Gastrocnemius medialis (tissue), 4 donors: ENCODE results near the gene TLE4. TPM values are rescaled to one million over a fixed set of nuclear protein-coding genes. Genes with fewer than 3 reads are reported as not detected.
A peak's percentile ranks its signal among the peaks of the same experiment; 100 is the strongest.

Experiments
- ATAC-seq, 2 donors: fragments of 150-250 bp; one replicate each; pipeline ENCODE4 v1.9.1; 2016
- DNase-seq, 2 donors: peaks; one replicate each; pipeline ENCODE4 v3.0.0-alpha.2; 2019
- H3K27ac ChIP-seq, 4 donors: fragments of 200-600 bp; sonication (generic); 1 replicate in 1 of 4; 2 replicates in 3 of 4; pipeline ENCODE4 v1.5.1; 2016 to 2018; ENCODE audit warnings: mild to moderate bottlenecking in 2 of 4, moderate library complexity in 1 of 4
- H3K27me3 ChIP-seq, 3 donors: fragments of 200-600 bp; sonication (generic) in 2 of 3; 1 replicate in 1 of 3; 2 replicates in 2 of 3; pipeline versions ENCODE4 v1.5.1 to v1.6.0; 2016 to 2019; ENCODE audit warnings: mild to moderate bottlenecking in 1 of 3, moderate library complexity in 1 of 3
- H3K36me3 ChIP-seq, 2 donors: fragments of 200-600 bp; sonication (generic) in 1 of 2; one replicate each; pipeline ENCODE4 v1.5.1; 2017 to 2018
- H3K4me1 ChIP-seq, 2 donors: fragments of 200-600 bp; sonication (generic) in 1 of 2; one replicate each; pipeline ENCODE4 v1.5.1; 2016 to 2017; ENCODE audit warnings: mild to moderate bottlenecking in 2 of 2
- H3K4me3 ChIP-seq, 4 donors: fragments of 200-600 bp; sonication (generic) in 3 of 4; 1 replicate in 1 of 4; 2 replicates in 3 of 4; pipeline ENCODE4 v1.5.1; 2016 to 2019; ENCODE audit warnings: mild to moderate bottlenecking in 2 of 4
- H3K9me3 ChIP-seq, 3 donors: fragments of 200-600 bp; sonication (generic) in 2 of 3; 1 replicate in 1 of 3; 2 replicates in 2 of 3; pipeline ENCODE4 v1.5.1; 2016 to 2019
- POLR2A ChIP-seq, 2 donors: fragments of 450-650 bp; IDR thresholded peaks; one replicate each; pipeline ENCODE4 v1.6.1; 2017; ENCODE audit warnings: antibody characterized with exemption in 2 of 2, mild to moderate bottlenecking in 2 of 2, moderate library complexity in 2 of 2
- in situ Hi-C, 4 donors: fragments of 200-750 bp; cut with MboI; loops; one replicate each; pipeline versions ENCODE4 v1.15.0 to v1.8.0; 2017; ENCODE audit warnings: low sequenced_read_pairs in 4 of 4
- intact Hi-C: fragments of 100-400 bp; cut with DNase I; formaldehyde crosslinking; loops from one replicate; pipeline ENCODE4 v1.15.1; 2023; ENCODE audit warnings: low total_unique reads
- total RNA-seq, 4 donors: library from RNA; depleted of rRNA; stranded (reverse); fragments of >200 nt; gene quantifications; one replicate each; pipeline versions ENCODE4 v1.1.0 to v1.2.3, GENCODE V29; 2016
- TF ChIP-seq, protein P1 (sequence below), 5 experiments: fragments of 450-650 bp in 3 of 5; fragments of 200-600 bp in 2 of 5; sonication (generic) in 2 of 5; IDR thresholded peaks in 4 of 5; conservative IDR thresholded peaks in 1 of 5; 1 replicate in 4 of 5; 2 replicates in 1 of 5; pipeline ENCODE4 v1.5.1; 2016 to 2019; ENCODE audit warnings: antibody characterized with exemption in 5 of 5, mild to moderate bottlenecking in 3 of 5, moderate library complexity in 3 of 5

Gene TLE4
- total RNA-seq, 4 donors from 2014 or later = 30.1 to 64.6 (median 43.4) TPM

DNA sequence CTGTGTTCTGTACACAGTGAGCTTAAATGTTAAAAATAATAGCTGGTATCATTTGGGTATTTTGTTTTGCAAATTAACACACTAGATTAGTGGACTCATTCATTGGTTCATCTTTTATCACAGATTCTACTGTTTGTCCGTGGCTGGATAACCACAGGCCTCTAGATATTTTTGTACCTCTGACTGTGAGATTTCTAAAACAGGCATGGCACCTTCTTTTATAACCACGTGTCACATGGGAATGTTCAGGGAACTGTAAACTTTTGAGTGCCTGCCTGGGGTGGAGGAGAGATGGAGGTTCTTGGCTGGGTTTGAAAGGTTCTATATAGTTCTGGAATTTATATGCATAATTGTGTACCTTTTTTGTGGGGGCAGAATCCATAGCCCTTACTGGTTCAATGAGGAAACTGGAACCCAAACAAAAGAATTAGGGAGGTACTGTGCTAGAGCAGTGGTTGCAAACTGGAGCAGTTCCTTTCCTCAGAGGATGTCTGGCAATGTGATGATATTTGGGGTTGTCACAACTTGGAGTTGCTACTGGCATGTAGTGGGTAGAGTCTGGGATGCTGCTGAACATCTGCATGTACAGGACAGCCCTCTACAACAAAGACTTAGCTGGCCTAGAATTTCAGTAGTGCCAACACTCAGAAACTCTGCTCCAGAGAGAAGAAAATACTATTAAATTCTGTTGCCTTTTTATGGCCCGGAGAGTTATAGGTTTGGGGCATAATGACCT, 16.9 kb downstream of the TLE4 start:
- ATAC-seq (no peak), DNase-seq (no peak)
- no peaks in the 10 kb centered on the region for H3K27me3 ChIP-seq
- H3K9me3 ChIP-seq = no peaks in the 10 kb centered on the region
- peak overlapping the region in 1 of 4 donors; percentile 46 for H3K27ac ChIP-seq
- no peak overlapping the region for H3K4me3 ChIP-seq
- no peaks in the 10 kb centered on the region for H3K36me3 ChIP-seq
- peaks cover 51 to 73% of the 10 kb centered on the region in 2 donors for H3K4me1 ChIP-seq
- TF ChIP-seq, protein P1, sequence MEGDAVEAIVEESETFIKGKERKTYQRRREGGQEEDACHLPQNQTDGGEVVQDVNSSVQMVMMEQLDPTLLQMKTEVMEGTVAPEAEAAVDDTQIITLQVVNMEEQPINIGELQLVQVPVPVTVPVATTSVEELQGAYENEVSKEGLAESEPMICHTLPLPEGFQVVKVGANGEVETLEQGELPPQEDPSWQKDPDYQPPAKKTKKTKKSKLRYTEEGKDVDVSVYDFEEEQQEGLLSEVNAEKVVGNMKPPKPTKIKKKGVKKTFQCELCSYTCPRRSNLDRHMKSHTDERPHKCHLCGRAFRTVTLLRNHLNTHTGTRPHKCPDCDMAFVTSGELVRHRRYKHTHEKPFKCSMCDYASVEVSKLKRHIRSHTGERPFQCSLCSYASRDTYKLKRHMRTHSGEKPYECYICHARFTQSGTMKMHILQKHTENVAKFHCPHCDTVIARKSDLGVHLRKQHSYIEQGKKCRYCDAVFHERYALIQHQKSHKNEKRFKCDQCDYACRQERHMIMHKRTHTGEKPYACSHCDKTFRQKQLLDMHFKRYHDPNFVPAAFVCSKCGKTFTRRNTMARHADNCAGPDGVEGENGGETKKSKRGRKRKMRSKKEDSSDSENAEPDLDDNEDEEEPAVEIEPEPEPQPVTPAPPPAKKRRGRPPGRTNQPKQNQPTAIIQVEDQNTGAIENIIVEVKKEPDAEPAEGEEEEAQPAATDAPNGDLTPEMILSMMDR (IDR thresholded peaks at IDR 0.05 in 4 of 5, conservative IDR thresholded peaks at IDR 0.05 in 1 of 5) = no peak
- no peak for TF ChIP-seq POLR2A (IDR thresholded peaks at IDR 0.05)
- intact Hi-C loops = no loop called here
- in situ Hi-C loops = no loop called here

- TF ChIP-seq, protein P1 (IDR thresholded peaks at IDR 0.05 in 4 of 5, conservative IDR thresholded peaks at IDR 0.05 in 1 of 5) = no peak
- no peak for TF ChIP-seq POLR2A (IDR thresholded peaks at IDR 0.05)
- in situ Hi-C loops = no loop called here
- no peak for ATAC-seq
Observed at GRCh38 chr9:79591458-79591857, 19.7 kb downstream of the TLE4 start.

DNA sequence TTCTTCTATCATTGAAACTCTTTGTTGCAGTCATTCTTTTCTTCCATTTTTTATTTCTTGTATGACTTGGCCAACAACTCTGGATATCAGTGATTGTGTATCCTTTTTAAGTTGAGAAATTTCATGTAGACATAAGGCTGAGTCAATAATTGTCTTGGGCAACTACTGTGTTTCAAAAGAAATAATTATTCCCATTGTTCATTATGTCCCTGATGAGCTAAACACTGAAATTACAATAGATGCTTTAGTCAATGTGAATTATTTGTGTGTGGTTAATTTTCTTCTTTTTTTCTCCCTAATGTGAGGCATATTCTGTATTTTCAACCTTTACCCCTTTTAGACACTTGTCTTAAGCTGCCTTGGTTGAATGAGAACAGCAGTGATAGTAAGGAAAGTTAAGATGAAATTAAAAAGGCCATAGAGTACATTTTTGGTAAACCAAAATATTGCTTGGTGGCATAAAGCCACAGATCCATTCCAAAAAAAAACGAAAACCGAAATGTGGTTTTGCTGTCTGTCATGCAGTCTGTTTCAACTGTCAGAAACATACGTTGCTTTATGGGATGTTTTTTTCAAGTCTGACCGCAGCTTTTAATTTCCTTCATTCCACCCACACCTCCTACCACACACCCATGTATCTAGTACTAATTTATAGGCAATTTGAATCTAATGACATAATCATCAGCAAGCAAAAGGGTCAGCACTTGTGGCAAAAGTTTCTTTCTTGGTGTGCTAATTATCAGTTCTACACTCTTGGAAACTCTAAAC, 21.1 kb downstream of the TLE4 start:
- TF ChIP-seq, protein P1 (IDR thresholded peaks at IDR 0.05 in 4 of 5, conservative IDR thresholded peaks at IDR 0.05 in 1 of 5) = no peak
- TF ChIP-seq POLR2A (IDR thresholded peaks at IDR 0.05) = no peak
- Histone ChIP-seq H3K36me3 (no peaks in the 10 kb centered on the region), H3K4me1 (peaks cover 30 to 44% of the 10 kb centered on the region in 2 donors), H3K4me3 (no peak overlapping the region), H3K9me3 (no peaks in the 10 kb centered on the region), H3K27me3 (no peaks in the 10 kb centered on the region), H3K27ac (no peak overlapping the region)
- no peak for DNase-seq
- in situ Hi-C loops = no loop called here
- intact Hi-C loops = no loop called here
- no peak for ATAC-seq

More at GRCh38 chr9:79591458-79591857, 19.7 kb downstream of the TLE4 start:
- H3K4me1 ChIP-seq = peaks cover 33 to 56% of the 10 kb centered on the region in 2 donors
- intact Hi-C loops = no loop called here
- H3K27me3 ChIP-seq = no peaks in the 10 kb centered on the region
- no peaks in the 10 kb centered on the region for H3K9me3 ChIP-seq
- no peak overlapping the region for H3K27ac ChIP-seq
- no peaks in the 10 kb centered on the region for H3K36me3 ChIP-seq
- no peak for DNase-seq
- H3K4me3 ChIP-seq = no peak overlapping the region

GRCh38 chr9:79598562-79599345, 27.0 kb downstream of the TLE4 start:
- in situ Hi-C loops = no loop called here
- H3K4me1 ChIP-seq = peaks cover 5 to 15% of the 10 kb centered on the region in 2 donors
- H3K36me3 ChIP-seq = no peaks in the 10 kb centered on the region
- no peak overlapping the region for H3K4me3 ChIP-seq
- DNase-seq (no peak), ATAC-seq (no peak)
- TF ChIP-seq POLR2A (IDR thresholded peaks at IDR 0.05) = no peak
- TF ChIP-seq, protein P1 (IDR thresholded peaks at IDR 0.05 in 4 of 5, conservative IDR thresholded peaks at IDR 0.05 in 1 of 5) = no peak
- intact Hi-C loops = no loop called here
- no peaks in the 10 kb centered on the region for H3K27me3 ChIP-seq
- H3K27ac ChIP-seq = no peak overlapping the region
- H3K9me3 ChIP-seq = peaks cover 0 to 4% (median 0%) of the 10 kb centered on the region in 3 donors
